GM23338 (cell line): ENCODE data around the gene RBFOX1.

ENCODE experiments used
- CREB1 ChIP-seq: fragments of 250-450 bp; sonication (Bioruptor Pico); IDR thresholded peaks from 2 replicates; pipeline ENCODE4 v1.5.0; 2020; ENCODE audit warnings: low read depth, mild to moderate bottlenecking, moderate library complexity
- CTCF ChIP-seq, 2 experiments: fragments of 200-600 bp in 1 of 2; sonication (generic) in 1 of 2; conservative IDR thresholded peaks; 2 replicates each; pipeline versions ENCODE4 v1.5.1 to v1.6.1; 2016 to 2017; ENCODE audit warnings: antibody characterized with exemption in 2 of 2, low read depth in 2 of 2, mild to moderate bottlenecking in 2 of 2, moderate library complexity in 1 of 2
- ETS1 ChIP-seq: IDR thresholded peaks from 2 replicates; pipeline ENCODE4 v1.6.1; 2016; ENCODE audit warnings: antibody characterized with exemption
- EZH2 ChIP-seq: fragments of 200-600 bp; sonication (generic); IDR thresholded peaks from one replicate; pipeline ENCODE4 v1.8.0; 2017; ENCODE audit warnings: antibody characterized with exemption, mild to moderate bottlenecking, low read depth; ENCODE audit not compliant: unreplicated experiment
- EZH2phosphoT487 ChIP-seq: fragments of 200-600 bp; sonication (generic); IDR thresholded peaks from one replicate; pipeline ENCODE4 v1.8.1; 2018; ENCODE audit warnings: antibody characterized with exemption; ENCODE audit not compliant: unreplicated experiment
- JUNB ChIP-seq: IDR thresholded peaks from one replicate; pipeline ENCODE4 v1.6.1; 2016; ENCODE audit warnings: antibody characterized with exemption; ENCODE audit not compliant: unreplicated experiment
- POLR2AphosphoS5 ChIP-seq: IDR thresholded peaks from 2 replicates; pipeline ENCODE4 v1.6.1; 2016; ENCODE audit warnings: antibody characterized with exemption, low read depth
- REST ChIP-seq: IDR thresholded peaks from one replicate; pipeline ENCODE4 v1.6.1; 2018; ENCODE audit warnings: antibody characterized with exemption; ENCODE audit not compliant: unreplicated experiment
- STAT1 ChIP-seq: IDR thresholded peaks from one replicate; pipeline ENCODE4 v1.6.1; 2016; ENCODE audit warnings: antibody characterized with exemption; ENCODE audit not compliant: unreplicated experiment
- ZNF114 ChIP-seq: fragments of 250-450 bp; sonication (Bioruptor Pico); IDR thresholded peaks from 2 replicates; pipeline ENCODE4 v1.5.0; 2020; ENCODE audit warnings: mild to moderate bottlenecking, moderate library complexity
- ZNF331 ChIP-seq: fragments of 250-450 bp; sonication (Bioruptor Pico); IDR thresholded peaks from 2 replicates; pipeline ENCODE4 v1.5.0; 2020; ENCODE audit warnings: low read depth, mild to moderate bottlenecking, moderate library complexity

- TF ChIP-seq CTCF (conservative IDR thresholded peaks at IDR 0.05; ENCODE audit: low read depth in 2 of 2) (no peak), EZH2 (no peak), ZNF331 (no peak), CREB1 (CRISPR knock-in tag) (no peak), REST (no peak), POLR2AphosphoS5 (no peak), EZH2phosphoT487 (no peak), JUNB (no peak), ETS1 (no peak), ZNF114 (CRISPR knock-in tag) (no peak), STAT1 (no peak)
These were observed 28.9 kb upstream of the RBFOX1 start for GRCh38 chr16:7303660-7304200.
